NCI-H2081 treated with DMSO at 0.1 percent for 48 hours (cell line): ENCODE results near the gene SORBS2.
"Not testable (repeated sequence)": the region's sequence is repeated elsewhere in the genome, so short reads cannot be mapped to it uniquely, and the experiment has no call there.

Experiments used
- DNase-seq: peaks from one replicate; lab custom pipeline; 2025; lab: John Stamatoyannopoulos, UW

SORBS2 gene

DNA sequence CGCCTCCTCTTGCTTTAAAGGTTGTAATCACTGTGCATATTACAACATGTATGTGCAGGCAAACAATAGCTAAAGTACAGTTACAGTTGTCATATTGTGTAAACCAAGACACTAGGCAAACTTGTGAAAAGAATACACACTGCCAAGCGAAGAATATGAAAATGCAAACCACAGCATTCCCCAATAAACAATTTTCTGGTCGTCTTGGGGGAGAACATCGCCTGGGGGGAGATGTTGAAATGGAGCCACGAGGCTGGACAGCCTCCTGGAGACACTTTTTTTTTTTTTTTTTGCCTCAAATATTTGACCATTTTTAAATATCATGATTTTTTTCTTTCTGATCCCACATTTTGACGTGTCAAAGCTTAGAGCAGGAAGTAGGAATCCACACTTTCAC, 225.0 kb downstream of the SORBS2 start:
- no peak for DNase-seq

DNA sequence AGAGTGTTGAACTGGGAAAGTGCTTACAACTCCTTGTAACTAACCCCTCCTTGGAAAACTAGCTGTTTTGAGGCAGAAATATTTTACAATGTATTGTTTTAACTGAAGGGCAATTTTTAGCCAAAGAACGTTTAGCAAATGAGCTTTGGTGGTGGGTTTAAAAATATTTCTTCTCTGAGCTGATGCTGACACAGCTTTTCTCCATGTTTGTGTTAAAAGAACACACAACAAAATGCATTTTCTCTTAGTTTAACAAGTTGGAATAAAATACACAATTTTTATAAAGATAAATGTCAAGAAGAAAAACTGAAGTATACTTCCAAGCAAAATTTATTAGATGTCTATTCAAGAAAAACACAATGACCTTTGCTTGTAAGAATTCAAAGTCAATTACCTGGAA, 226.8 kb downstream of the SORBS2 start:
- DNase-seq: no peak

DNA sequence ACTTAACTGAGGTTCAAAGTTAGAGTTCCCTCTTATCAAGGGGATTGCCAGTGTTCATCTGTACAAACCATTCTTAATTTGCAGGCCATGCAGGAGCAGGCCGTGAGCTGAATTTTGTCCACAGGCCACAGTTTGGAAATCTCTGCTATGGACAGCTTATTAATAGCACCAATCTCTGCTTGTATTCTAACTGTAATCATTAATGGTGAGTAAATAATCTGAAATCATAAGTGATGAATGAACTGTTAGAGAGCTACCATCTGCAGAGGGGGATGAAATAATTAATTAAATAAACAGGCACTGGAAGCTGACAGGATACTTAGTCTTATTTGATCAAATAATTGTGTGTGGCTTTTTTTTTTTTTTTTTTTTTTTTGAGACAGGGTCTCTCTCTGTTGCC, 228.2 kb downstream of the SORBS2 start:
- DNase-seq: no peak

DNA sequence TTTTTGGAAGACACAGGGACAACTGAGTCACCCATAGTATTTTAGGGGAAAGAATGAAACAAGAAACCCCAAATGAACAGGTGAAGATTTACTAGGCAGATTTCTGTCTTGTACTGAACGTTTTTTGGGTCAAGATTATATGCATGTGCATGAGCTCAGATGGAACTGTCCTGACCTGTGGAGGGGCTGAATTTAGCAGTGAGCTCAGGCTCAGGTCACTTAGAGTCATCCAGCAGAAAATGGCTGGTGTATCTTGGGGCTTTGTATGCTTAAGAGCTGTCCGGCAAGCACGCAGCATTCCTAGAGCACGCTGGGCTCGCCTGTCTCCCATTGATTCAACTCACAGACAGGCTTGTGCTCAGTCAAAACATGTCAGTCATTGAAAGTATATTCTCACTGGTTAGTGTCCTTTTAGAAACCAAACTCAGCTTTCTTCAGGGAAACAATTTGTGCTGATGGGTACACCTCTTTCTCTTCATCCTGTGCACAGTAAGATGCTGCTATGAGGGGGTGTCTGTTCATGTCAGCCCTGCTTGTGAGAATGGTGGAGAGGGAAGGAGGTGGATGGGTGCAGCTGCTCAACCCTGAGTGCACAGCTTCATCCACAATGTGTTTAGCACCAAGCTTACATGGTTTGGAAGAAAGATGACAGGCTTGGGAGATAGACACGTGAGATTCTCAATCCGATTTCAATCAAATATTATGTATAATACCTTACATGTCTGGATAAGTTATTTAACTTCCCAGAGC, 229.2 kb downstream of the SORBS2 start:
- DNase-seq: no peak

DNA sequence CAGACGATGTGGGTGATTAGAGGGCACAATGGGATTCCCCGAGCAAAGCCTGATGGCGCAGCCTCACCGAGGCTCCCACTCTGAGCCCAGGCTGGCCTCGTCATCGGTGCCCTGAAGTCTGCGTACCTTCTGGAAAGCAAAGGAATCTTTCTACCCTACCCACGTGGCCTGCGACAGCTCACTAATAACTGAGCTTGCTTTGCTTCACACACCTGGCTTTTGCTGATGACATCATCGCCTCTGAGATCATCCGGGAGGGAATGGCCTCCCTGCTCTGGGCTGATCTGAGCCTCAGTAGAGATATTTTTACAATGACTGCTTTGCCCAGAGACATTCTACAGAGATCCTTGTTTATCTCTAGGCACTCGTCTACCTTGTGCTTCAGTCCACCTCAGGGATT, 231.3 kb downstream of the SORBS2 start:
- no peak for DNase-seq

DNA sequence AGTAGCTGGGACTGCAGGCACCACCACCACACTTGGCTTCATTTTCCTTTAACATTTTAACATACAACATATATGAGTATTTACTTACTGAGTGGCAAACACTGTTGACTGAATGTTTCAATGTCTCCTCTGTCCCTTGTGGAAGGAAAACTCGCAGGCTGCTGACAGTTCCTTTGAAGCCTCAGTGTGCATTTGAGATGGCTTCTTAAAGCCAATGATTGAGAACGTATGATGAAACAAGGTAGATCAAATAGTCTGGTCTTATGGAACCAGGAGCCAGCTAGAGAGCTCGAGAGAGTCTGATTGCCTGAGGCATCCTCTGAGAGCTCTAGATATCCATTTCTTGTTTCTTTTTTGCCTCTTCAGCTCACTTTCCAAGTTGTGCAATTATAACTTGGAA, 233.7 kb downstream of the SORBS2 start:
- no peak for DNase-seq

DNA sequence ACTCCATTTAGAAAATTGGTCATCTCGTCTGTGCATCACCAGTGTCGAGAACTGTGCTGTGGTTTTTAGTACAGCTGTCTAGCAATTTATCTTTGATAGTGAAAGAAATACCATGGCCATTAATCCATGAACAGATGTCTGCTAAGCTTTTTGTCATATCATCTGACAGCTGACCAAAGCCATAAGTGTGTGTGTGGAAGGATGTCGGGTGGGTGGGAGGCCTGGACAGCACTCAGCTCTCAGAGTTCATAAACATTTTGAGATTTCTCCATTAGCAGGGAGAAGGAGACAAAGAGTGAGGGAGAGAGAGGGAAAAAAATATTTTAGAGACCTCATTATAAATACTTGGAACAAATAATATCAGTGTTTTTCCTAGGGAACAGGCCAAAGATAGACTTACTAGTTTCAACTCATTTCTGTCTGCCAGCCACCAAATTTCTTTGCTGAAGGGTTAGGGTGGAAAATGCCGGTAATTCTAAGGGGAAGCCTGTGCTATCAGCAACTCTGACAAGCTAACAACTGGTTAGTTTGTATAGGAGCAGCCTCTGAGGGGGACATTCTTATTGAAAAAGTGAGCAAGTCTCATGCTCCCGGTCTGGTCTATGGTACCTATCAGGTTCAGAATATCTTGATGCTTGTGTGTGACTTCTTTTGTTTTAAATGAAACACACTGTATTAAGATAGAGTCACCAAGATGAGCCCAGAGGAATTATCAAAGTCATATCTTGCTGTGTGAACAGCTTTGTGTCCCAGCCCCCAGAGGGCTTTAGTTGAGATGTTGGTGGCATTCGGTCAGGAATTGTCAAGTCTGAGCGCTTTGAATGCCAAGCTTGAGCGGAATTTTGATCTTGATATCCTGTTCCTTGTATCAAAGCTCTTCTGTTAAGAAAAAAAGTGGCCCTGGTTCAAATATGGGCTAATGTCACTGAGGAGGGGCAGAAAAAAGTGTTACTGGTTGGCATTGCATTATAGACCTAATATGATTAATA, 234.7 kb downstream of the SORBS2 start:
- DNase-seq: no peak

DNA sequence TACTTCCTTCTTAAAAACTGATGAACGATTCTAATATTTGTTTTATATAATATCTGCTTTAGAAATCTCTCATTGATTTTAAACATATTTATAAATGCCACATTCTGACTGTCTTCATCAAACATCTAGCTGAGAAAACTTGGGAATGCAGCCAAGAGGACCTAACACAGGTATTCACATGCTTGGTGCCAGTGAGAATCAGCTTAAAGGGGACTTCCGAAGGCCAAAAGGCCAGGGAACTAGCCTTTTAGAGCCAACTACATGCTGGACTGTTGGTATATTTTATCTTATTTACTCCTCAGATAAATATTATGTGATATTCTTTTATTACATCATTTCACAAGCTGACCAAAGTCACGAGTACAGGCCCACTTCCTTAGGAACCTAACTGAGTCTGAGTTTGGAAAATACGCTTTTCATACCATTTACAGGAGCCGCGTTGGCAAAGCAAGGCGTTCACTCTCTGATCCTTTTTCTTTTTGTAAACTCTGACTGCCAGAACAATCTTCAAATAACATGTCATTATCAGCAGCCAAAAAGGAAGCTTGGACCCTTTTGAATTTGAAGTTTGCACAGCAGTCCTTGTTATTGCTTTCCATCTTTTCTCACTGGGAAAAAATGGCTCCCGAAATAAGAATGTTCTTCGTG, 235.6 kb downstream of the SORBS2 start:
- DNase-seq: no peak

DNA sequence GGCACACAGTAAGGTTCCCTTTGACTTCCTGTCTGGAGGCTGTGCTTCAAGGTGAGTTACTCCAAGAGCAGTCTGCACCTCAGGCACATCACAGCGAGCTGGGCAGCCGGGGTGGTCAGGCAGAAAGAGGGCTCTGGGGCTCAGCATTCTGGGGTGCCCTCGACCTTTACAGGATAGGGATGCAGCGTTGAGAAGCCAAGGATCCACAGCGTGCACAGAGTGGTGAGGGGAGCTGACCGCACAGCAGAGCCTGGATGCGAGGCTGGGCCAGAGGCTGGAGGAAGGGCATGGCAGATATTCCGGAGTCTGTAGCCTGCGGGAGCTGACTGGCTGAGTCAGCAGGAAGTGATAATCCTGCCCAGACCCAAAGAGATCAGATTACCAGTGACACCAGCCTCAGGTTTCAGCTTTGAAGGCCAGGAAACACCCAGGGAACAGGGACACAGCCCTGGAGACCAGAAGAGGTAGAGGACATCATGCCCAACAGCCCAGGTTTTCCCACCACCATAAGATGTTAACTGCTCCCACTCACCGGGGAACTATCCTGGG, 238.3 kb downstream of the SORBS2 start:
- DNase-seq: no peak

DNA sequence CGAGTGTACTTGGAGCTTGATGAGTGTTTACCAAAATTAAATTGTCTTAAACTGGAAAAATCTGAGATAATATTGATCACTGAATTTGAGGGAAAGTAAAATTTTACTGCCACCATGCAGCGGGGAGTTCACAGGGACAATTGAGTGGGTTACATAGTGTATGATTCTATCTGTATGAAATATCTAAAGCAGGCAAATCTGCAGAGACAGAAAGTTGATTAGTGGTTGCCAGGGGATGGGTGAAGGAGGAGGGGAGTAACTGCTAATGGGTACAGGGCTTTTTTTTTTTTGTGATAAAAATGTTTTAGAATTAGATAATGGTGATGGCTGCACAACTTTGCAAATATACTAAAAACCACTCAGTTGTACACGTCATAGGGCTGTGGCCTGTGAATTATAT, 241.3 kb downstream of the SORBS2 start:
- DNase-seq: no peak

DNA sequence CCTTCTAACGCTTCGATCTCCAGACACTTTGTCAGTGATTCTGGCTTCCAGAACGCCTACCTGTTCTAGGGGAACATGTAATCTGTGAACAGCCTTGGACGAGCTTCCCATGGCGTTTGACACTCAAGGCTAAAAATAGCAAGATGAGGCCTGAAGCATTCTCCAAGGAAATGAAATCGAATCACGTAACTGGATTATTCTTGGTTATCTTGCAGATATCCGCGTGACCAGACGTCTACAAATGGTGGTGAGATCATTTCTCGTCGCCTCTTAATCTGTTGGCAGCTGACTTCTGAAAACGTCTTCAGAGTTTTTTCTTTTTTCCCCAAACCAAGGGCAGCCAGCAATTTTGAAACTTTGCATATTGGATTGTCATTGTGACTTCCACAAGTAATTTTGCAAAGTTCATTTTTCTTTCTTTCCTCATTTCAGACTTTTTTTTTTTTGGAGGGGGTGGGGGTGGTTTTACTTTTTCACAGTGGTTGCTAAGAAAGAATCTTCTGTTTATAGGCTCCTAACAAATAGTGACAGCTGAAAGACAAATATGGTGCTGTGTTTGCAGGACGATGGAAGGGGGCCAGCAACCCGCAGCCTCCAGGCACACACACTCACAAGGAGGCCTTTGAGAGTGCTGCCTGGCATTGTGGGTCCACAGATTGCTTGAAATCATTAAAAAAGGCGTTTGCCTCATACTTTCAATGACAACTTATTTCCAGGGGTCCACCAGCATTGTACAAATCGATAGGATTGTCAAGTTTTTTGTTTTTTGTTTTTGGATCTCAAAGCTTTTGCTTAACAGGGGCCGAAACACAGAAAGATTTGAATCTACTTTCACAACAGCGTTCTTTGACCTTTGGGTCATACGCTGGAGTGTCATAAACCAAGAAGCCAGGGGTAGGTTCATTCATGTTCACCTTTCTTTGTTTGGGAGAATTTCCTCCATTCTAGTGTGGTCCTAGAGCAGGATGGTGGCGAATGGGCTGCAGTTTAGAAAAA, 244.3 kb downstream of the SORBS2 start:
- no peak for DNase-seq

DNA sequence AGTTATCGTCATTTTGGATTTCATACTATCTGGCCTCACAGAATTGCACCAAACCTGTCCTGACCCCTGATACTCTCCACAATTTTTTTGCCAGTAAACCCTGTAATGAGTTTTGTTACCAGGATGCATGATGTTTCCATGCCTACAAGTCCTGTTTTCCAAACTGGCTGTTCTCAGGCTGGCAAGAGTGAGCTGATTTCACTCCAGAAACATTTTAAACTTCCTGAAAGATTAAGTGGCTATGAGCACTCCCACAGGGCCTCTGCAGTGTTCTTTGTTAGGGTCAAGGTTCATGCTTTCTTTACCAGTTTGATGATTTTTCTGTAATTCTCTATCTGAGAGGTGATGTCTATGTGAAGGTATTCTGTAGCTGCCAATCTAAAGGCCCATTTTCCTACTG, 245.0 kb downstream of the SORBS2 start:
- no peak for DNase-seq

DNA sequence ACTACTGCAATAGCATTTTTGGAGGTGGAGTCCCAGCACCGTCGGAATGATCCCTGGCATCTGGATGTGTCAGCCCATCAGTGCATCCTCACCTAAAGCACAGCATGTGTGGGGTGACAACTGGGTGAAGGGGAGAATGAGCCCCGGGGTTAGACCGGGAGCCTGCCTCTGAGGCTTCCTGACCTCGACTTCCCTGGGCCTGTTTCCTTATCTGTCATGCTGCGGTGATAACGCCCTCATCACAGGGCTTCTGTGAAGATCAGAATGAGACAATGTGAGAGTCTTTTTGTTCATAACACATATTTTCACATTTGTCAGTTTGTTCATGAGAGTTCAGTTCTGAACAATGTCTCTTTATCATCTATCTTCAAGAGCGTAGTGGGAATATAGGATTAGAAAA, 245.6 kb downstream of the SORBS2 start:
- DNase-seq: no peak

DNA sequence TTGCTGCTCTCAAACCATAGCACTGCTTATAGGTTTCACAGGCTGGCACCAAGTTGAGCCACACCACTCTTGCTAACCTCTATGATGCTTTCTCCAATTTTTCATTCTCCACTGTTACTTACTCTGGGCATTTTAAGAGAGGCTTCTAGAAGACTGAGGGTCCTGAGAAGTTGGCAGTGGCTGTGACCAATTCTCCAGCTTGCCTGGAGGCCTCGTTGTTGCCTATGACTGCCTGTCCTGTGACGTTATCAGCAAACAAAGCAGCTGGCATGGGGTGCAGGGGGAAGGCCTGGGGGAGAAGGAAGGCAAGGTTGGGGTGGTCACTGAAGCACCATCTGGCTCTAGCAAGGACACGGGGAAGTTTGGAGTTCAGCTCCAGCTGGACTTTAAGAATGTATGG, 246.3 kb downstream of the SORBS2 start:
- no peak for DNase-seq

DNA sequence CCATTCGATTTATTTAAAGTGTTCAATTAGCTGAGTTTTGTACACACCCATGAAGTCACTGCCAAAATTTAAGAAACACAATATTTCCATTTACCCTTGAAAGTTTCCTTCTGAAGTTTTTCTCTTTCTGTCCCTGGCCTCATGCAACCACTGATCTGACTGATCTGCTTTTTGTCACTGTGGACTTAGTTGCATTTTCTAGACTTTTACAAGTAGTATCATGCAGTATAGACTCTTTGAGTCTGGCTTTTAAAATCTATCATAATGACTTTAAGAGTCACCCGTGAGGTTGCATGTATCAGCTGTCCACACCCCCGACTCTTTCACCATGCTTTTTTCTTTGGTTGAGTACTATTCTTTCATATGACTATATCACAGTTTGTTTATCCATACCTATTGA, 247.6 kb downstream of the SORBS2 start:
- DNase-seq: no peak

DNA sequence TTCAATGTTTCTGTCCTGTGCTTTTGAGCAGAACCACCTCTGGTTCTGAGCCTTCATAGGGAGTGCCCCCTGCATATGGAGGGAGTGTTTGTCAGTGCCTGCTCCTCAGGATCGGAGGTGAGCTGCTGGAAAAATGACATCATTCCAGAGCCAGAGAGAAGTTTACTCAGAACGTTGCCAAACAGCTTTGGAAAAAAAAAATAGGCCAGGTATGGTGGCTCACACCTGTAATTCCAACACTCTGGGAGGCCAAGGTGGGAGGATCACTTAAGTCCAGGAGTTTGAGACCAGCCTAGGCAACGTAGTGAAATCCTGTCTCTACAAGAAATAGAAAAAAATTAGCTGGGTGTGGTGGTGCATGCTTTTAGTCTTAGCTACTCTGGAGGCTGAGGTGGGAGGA, 249.5 kb downstream of the SORBS2 start:
- no peak for DNase-seq

DNA sequence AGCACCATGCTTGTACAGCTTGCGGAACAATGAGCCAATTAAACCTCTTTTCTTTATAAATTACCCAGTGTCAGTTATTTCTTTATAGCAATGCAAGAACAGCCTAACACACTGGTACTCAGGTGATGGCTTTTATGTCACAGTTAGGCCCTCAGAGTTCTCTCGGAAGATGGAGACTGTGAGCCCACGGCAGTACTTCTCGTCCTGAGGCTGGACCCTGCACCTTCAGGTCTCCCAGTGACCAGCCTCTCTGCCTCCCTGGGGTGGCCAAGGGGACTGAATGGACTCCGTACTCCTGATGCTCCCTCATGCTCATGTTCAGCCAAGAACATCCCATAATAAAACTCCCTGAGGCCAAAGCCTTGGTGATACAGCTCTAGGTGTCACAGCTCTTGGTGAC, 251.7 kb downstream of the SORBS2 start:
- no peak for DNase-seq

DNA sequence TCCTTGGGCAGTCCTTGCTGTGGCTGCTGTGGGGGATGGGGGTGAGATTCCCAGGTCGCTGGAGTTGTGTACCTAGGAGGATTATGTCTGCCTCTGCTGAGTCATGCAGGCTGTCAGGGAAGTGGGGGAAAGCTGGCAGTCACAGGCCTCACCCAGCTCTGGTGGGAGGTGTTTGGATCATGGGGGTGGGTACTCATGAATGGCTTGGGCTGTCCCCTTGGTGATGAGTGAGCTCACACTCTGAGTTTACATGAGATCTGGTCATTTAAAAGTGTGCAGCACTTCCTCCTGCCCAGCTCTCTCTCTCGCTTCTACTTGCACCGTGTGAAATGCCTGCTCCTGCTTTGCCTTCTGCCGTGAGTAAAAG, 252.1 kb downstream of the SORBS2 start:
- no peak for DNase-seq

DNA sequence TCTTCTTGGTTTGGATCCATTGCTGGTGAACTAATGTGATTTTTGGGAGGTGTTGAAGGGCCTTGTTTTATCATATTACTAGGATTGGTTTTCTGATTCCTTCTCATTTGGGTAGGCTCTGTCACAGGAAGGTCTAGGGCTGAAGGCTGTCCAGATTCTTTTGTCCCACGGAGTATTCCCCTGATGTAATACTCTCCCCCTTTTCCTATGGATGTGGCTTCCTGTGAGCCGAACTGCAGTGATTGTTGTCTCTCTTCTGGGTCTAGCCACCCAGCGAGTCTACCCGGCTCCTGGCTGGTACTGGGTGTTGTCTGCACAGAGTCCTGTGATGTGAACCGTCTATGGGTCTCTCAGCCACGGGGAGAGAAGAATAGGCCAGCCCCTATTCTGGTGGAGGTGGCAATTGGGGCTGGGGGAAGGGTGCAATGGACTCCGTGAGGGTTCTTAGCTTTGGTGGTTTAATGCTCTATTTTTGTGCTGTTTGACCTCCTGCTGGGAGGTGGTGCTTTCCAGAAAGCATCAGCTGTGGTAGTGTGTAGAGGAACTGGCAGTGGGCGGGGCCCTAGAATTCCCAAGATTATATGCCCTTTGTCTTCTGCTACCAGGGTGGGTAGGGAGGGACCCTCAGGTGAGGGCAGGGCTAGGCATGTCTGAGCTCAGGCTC, 252.6 kb downstream of the SORBS2 start:
- DNase-seq: not testable (repeated sequence)

DNA sequence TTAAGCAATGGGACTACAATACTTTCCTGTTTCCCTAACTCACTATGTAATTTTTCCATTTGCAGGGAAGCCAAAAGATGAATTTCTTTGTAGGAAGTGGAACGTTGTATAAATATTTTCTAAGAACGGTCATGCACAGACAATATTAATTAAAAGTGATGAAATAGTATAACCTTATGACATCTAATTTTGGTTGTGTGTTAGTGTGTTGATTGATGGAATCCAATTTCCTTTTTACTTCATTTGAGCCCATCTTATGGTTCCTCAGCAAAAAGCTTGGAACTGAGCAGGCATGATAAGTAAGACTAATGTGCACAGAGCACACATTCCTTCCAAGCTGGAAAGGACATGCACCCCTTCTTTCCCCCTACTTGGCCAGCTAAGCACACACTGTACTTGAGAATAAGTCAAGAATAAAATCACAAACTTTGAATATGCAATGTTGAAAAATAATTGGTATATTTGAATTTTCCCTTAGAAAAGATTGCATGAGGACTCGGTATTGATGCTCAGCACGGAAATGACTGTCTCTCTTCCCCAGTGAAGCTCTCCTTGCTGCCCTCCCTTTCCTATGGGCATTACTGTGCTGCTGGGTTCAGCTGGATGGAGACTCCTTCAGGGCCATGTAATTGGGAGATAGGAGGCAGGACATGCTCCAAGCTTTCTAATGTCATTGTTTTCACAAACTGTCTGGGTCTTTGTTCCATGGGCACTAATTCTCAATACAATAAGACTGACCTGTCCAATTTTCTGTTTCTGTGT, 257.4 kb downstream of the SORBS2 start:
- DNase-seq: no peak
